Hematopoietic multipotent progenitor cell treated with erythropoietin and hydrocortisone succinate and interleukin-3 and kit ligand, for 6 days (in vitro differentiated cells): ENCODE results near the gene SS18L1.

Experiments
- DNase-seq: peaks from one replicate; pipeline ENCODE4 v3.0.0-alpha.2; 2015

The SS18L1 gene

DNA sequence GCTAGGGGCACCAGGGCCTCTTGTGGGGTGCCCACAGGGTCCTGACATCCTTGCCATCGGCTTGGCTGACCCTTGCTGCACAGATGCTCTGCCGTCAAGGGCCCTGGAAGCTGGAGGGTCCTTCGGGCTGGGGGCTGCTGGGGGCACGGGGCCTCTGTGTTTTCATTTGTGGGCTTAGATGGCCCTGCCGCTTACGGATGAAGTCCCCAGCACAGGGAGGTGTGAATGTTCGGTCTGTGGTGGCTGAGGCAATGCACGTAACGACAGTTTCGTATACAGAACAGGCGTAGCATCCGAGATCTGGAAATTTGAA, 14.5 kb downstream of the SS18L1 start:
- no peak for DNase-seq

DNA sequence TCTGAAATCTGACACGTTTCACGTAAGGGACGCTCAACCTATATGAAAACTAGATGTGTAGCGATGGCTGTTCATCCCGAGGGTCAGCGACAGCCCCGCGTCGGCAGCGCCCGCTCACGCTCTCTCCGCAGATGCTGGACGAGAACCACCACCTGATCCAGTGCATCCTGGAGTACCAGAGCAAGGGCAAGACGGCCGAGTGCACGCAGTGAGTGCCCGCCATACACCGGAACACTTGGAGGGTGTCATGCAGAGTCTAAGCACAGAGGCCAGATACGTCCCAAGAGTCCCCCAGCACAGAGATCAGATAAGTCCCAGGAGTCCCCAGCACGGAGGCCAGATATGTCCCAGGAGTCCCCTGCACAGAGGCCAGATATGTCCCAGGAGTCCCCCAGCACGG, 15.0 kb downstream of the SS18L1 start:
- no peak for DNase-seq

GRCh38 chr20:62159052-62159451, 15.5 kb downstream of the SS18L1 start:
- no peak for DNase-seq

DNA sequence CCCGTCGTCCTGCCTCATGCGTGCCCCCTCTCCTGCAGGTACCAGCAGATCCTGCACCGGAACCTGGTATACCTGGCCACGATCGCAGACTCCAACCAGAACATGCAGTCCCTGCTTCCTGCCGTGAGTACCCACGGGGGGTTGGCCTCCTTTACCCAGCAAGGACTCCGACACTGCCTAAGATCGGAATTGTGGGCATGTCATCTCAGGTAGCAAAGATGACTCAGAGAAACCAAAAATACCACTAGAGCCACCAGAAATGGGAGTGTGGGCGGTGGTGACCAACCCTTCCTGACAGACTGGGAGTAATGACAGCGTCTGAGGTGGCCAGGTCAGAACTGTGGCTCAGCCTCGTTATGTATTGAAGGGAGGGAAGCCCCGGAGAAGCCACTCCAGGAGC, 16.3 kb downstream of the SS18L1 start:
- no peak for DNase-seq

DNA sequence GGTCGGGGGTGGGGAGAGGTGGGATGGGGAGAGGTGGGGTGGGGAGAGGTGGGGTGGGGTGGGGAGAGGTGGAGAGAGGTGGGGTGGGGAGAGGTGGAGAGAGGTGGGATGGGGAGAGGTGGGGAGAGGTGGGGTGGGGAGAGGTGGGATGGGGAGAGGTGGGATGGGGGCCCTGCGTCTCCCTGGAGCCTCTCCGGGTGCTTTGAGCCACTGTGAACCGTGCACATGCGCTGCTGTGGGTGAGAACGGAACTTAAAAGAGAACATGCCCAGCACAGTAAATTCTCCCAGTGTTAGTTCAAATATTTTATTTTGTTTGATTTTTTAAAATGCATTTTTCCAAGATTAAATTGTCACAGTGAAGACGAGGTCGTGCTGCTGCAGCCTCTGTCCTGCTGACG, 16.7 kb downstream of the SS18L1 start:
- no peak for DNase-seq

DNA sequence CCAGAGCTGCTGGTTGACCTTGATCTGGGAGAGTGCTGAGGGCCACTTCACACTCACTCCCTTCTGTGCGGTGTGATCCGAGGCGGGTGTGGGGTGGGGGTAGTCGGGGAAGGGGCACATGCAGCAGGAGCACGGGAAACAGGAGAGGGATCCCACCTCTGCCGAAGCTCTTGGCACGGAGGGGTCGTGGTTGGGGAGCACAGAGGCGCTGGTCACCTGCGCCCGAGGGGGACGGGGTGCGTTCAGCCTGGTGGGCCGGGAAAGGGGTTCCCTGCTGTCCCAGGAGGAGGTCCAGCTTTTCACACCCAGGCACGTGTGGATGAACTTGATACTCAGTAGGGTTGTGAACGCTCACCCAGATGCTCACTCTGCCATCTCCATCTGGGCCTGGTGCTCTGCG, 17.3 kb downstream of the SS18L1 start:
- no peak for DNase-seq

- no peak for DNase-seq
Measured at GRCh38 chr20:62161347-62161746, 17.8 kb downstream of the SS18L1 start.

DNA sequence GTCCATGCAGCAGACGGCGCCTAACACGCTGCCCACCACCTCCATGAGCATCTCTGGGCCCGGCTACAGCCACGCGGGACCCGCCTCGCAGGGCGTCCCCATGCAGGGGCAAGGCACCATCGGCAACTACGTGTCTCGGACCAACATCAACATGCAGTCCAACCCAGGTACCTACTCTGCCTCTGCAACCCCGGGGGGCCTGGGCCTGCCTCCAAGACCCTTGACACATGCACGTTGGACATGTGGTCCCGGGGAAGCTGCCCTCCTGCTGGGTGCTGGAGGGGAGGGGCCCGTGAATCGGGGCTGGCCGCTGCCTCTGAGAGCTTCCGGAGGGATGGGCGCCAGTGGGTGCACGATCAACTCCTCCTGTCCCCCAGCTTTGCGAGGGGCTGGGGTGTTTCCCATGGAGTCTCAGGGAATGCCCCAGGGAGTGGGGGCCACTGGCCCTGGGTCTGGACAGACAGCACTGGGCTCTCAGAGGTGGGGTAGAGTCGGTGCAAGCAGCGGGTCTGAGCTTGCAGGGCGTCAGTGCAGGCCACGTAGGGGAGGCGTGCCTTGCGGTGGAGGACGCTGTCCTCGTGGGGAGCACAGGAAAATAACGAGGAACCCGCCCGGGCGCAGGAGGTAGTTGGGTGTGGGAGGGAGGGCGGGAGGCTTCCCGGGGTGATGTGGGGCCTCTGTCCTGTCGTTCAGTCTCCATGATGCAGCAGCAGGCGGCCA, 19.4 kb downstream of the SS18L1 start:
- no peak for DNase-seq

- no peak for DNase-seq
Measured at GRCh38 chr20:62163485-62163865, 19.9 kb downstream of the SS18L1 start.

DNA sequence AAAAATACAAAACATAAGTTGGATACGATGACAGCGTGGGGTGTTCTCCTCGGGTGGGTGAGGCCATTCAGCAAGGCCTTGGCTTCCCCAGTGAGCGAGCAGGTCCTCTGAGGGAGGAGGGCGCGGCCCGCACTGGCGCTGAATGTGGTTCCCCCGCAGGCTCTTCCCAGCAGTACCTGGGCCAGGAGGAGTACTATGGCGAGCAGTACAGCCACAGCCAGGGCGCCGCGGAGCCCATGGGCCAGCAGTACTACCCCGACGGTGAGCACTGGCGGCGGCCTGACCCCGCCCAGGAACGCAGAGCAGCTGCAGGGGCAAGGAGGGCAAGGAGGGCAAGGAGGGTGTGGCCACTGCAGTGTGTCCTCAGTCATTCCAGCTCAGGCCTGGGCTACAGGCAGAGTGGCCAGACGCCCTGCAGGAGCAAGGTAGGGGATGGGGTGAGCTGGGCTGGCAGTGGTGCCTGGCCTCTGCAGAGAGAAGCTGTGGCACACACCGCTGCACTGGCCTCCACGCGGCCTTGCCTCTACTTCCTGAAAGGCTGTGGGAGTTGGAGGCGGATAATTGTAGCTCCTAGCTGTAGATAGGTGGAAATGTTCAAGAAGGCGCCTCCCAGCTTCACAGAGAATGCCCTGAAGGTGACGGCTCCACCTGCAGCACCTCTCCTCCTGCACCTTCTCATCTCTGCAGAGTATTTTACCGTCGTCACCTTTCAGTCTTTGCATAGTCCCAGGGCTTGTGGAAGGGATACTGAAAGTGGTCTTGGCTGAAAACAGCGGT, 20.6 kb downstream of the SS18L1 start:
- no peak for DNase-seq

DNA sequence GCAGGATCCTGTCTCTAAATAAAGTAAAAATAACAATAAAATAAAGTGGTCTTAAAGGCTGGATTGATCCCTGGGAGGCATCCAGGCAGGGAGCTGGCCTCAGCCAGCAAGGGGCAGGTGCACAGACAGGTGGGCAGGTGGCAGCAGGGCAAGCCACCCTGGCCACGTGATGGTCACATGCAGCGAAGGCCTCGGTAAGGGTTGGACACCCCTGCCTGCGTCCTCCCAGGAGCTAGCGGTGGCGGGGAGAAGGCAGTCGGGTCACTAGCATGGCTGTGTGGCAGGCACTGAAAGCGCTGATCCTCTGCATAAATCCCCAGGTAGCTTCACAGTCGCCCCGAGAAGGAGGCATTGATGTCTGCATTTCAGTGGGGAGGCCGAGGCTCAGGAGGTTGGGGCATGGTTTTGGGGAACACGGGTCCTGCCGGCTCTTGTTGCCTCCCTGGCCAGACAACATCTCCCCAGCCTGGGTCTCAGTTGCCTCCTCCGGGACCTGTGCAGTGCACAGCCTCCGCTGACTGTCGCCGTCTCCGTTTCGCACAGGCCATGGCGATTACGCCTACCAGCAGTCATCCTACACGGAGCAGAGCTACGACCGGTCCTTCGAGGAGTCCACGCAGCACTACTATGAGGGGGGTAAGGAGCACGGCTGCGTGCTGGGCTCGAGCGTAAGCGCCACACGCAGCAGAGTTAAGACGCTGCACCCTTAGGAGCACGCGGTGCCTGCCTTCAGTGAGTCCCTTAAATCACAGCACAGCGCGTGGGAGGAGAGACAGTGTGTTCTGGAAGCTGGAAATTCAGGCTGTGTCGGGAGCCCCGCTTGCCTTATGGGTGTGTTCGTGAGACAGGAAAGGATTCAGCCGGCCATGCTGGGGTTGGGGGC, 21.6 kb downstream of the SS18L1 start:
- DNase-seq: no peak

DNA sequence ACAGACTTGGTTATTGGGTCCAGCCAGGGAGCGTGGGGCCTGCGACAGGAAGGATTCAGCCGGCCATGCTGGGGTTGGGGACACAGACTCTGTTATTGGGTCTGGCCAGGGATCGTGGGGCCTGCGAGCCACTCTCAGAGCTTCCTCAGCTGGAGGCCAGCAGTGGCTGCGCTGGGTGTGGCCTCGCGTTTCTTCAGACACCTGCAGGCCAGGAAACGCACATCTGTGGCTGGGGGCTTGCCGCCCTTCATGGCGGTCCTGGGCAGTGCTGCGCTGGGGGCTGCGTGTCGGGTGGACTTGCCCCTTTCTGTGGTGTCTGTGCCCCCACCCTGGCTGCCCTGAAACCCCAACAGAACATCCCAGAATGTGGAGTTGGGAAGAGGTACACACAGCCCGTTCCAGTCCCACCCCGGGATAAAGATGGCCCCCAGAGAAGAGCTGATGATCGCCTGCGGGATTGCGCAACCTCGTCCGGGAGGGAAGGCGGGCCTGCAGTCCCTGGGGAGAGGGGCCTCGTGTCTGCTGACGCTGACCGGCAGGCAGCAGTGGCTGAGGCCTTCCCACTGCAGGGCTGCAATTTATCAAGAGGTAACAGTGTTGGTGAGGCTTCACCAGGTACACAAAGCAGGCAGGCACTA, 22.3 kb downstream of the SS18L1 start:
- no peak for DNase-seq

GRCh38 chr20:62167474-62167873, 23.9 kb downstream of the SS18L1 start:
- DNase-seq: no peak

GRCh38 chr20:62168061-62168460, 24.5 kb downstream of the SS18L1 start:
- DNase-seq: no peak

DNA sequence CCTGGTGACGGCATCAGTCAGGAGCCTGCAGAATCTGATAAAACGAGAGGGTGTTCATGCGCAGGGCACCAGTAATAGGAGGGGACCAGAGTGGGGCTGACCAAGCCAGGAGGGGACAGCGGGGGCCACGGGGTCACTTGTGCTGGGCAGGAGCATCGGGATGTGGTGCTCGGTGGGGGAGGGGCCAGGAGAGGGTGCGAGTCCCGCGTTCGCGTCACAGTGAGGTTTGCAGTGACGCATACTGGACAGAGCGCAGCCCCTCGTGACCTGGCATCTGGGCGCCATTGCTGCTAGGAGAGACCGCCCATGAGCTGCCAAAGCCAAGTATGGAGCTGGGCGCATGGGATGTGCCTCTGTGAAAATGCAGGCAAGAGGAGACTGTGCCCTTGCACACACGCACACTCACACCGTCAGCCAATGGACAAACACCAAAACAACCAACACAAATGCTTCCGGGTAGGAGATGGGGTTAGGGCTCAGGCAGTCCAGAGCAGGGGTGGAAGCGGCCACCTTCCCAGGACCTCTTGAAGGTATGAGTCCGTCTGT, 25.4 kb downstream of the SS18L1 start:
- no peak for DNase-seq

DNA sequence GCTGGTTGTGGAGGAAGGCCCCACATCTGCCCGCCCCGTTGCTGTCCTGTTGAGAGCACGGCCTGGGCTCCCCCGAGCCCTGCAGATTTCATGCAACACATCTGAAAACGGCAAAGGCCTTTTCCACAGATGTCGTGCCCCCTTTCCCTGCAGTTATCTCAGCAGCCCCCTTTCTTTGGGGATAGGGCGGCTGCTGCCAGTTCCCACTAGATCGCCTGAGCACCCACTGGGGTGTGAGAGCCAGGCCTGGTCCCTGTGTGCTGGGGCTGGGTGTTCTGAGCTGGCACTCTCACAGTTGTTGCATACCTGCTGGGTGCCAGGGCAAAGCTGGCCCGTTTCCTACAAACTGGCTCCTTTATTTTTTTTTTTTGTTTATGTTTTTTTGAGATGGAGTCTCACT, 27.0 kb downstream of the SS18L1 start:
- no peak for DNase-seq

GRCh38 chr20:62171245-62171644, 27.7 kb downstream of the SS18L1 start:
- no peak for DNase-seq

- DNase-seq: no peak
Measured at GRCh38 chr20:62172666-62173065, 29.1 kb downstream of the SS18L1 start.

DNA sequence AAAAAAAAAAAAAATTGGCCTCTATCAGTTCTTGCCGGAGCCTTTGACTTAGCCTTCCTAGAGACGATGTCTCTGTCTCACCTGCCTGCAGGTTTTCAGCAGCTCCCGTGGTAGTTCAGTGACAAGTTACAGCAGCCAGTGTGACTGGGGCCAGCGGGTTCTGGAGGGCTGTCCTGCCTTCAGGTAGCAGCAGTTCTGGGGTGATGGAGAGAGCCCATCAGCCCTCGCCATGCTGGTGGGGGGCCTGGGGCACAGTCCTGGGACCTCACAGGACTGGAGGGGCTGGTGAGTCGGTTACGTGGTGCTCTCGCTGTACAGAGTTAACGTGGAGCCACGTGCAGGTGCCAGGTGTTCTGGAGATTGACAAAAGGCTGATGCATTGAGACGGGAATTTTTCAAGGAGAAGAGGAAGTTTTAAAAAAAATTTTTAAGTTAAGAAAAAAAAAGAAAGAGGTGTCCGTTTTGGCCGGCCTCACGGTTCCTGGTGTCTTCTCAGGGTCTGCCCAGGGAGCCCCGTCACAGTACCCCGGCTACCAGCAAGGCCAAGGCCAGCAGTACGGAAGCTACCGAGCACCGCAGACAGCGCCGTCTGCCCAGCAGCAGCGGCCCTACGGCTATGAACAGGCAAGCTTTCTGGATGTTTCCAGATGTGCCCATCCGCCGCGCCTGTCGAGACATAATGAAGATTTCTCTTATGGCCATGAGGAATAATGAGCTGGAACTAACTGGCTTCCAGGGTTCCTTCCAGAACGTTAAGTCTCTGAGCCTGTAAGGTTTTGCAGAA, 30.6 kb downstream of the SS18L1 start:
- no peak for DNase-seq

DNA sequence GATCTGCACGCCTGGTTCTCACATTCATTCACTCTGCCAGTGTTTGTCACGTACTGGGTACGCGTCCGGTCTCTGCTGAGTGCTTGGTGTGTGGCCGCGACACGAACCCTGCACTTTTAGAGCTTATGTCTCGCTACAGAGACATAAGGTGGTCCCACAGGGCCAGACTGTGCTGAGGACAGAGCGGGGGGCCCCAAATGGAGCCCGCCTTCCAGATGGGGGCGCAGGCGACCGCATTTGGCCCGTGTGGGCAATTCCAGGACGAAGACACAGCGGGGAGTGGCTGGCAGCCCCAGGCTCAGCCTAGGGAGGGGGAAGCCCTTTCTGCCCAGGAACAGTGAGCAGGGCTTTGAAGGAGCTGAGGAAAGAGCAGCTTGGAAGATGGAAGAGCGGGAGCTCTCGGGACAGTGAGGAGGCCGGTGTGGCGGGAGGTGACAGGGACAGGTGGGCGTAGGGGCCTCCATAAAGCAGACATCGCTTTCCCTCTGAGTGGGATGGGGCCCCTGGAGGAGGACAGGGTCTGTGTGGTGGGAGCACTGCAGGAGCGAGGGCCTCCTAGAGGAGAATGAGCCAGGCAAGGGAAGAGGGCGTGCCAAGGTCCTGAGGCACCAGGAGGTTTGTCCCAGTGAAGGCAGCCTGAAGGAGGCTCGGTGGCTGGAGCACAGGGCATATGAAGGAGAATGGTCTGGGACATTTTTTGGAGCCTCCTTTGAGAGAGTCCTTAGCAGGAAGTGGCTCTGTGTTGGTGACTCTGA, 31.5 kb downstream of the SS18L1 start:
- no peak for DNase-seq

DNA sequence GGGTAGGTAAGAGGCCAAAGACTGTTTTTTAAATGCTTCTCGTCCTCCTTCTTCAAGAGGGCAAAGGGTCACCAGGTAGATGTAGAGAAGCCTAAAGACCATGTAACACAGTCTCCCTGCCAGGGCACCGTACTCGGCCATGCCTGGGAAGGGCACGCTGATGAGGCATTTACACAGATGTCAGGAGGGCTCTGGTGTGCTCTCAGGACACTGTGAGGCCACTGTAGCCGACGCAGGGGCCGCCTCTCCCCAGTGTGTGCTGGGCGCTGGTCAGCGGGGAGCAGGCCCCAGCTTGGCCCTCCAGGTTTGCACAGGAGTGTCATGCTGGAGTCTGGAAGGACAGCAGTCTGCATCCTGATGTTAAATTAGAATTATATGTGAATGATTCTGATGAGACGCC, 32.1 kb downstream of the SS18L1 start:
- DNase-seq: no peak
